MCF 10A (cell line): ENCODE data around the gene MPZL2. TPM values are rescaled to one million over a fixed set of nuclear protein-coding genes. Genes with fewer than 3 reads are reported as not detected.

Source experiments
- BruUV-seq: library from RNA; stranded (reverse); fragments of 400-500 nt; replicated peaks from 2 replicates; lab custom pipeline; 2021; lab: Mats Ljungman, UMichigan
- CTCF ChIA-PET: fragments of 300-600 bp; sonication (Branson Sonifier 250); formaldehyde crosslinking; extraction: SDS; loops from one replicate; lab custom pipeline; 2021; ENCODE audit warnings: antibody characterized with exemption, inconsistent platforms; lab: Yijun Ruan, JAX
- POLR2A ChIA-PET: fragments of 300-600, 350-650 bp; sonication (Branson Sonifier 250); formaldehyde crosslinking; extraction: SDS; loops from one replicate; lab custom pipeline; 2020; ENCODE audit warnings: antibody characterized with exemption, inconsistent platforms; lab: Yijun Ruan, JAX
- DNase-seq: peaks from one replicate; pipeline ENCODE4 v3.0.0-alpha.2; 2018; ENCODE audit not compliant: unreplicated experiment
- H3K27ac Mint-ChIP-seq: one replicate; pipeline ENCODE4 v1.8.0; 2022; ENCODE audit warnings: mild to moderate bottlenecking, low read depth, mixed read lengths; ENCODE audit not compliant: unreplicated experiment
- H3K27me3 Mint-ChIP-seq: one replicate; pipeline ENCODE4 v1.8.0; 2022; ENCODE audit warnings: mixed read lengths; ENCODE audit not compliant: insufficient read depth, unreplicated experiment
- H3K36me3 Mint-ChIP-seq: one replicate; pipeline ENCODE4 v1.8.0; 2022; ENCODE audit warnings: mild to moderate bottlenecking, moderate library complexity, mixed read lengths; ENCODE audit not compliant: insufficient read depth, unreplicated experiment
- H3K4me1 Mint-ChIP-seq: one replicate; pipeline ENCODE4 v1.8.0; 2022; ENCODE audit warnings: mixed read lengths; ENCODE audit not compliant: insufficient read depth, unreplicated experiment
- H3K4me3 Mint-ChIP-seq: one replicate; pipeline ENCODE4 v1.8.0; 2022; ENCODE audit warnings: mild to moderate bottlenecking, moderate library complexity, mixed read lengths; ENCODE audit not compliant: unreplicated experiment
- H3K9me3 Mint-ChIP-seq: one replicate; pipeline ENCODE4 v1.8.0; 2022; ENCODE audit warnings: mixed read lengths; ENCODE audit not compliant: unreplicated experiment
- intact Hi-C: fragments of 100-400 bp; cut with micrococcal nuclease; formaldehyde crosslinking; loops from 2 replicates; pipeline ENCODE4 v1.14.1; 2022
- total RNA-seq: library from RNA; stranded (reverse); gene quantifications from 2 replicates; pipeline ENCODE4 v1.2.3, GENCODE V29; 2022
- TF ChIP-seq, protein P1 (sequence below): fragments of 200-600 bp; IDR thresholded peaks from one replicate; pipeline ENCODE4 v1.8.0; 2022; ENCODE audit warnings: antibody characterized with exemption, mild to moderate bottlenecking; ENCODE audit not compliant: unreplicated experiment

MPZL2 gene
- total RNA-seq, 1 experiment from 2014 or later: 13.7 TPM

- POLR2A ChIA-PET: interaction anchor here (2.2 to 9.4 kb wide), 2 partner anchors 23 to 35 kb away, joined by 9 to 92 read pairs; partner anchors contain the start of genes MPZL2 and MPZL3
- intact Hi-C loops: loop anchor here (5.0 kb wide), 1 partner anchor 35 kb away; the partner anchor contains the start of gene MPZL3
Measured at GRCh38 chr11:118287006-118287405, 22.9 kb upstream of the MPZL2 start.

DNA sequence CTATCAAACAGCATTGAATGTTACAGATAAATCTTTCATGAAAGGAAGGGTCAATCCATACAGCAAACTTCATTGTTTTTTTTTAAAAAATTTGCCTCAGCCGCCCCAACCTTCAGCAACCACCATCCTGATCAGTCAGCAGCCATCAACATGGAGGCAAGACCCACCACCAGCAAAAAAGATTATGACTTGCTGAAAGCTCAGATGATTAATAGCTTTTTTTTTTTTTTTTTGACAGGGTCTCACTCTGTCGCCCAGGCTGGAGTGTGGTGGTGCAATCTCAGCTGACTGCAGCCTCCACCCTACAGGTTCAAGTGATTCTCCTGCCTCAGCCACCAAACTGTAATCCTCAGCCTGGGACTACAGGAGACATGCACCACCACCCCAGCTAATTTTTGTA, 22.4 kb upstream of the MPZL2 start:
- Mint-ChIP-seq H3K9me3 (no peaks in the 10 kb centered on the region), H3K4me1 (peaks cover 15% of the 10 kb centered on the region), H3K36me3 (no peaks in the 10 kb centered on the region), H3K4me3 (no peak overlapping the region), H3K27me3 (no peaks in the 10 kb centered on the region), H3K27ac (no peak overlapping the region)
- DNase-seq: no peak
- ChIA-PET CTCF (interaction anchor here (0.6 to 6.3 kb wide), 5 partner anchors 11 to 140 kb away, joined by 3 to 58 read pairs (median 3); no protein-coding TSS in a partner anchor), POLR2A (interaction anchor here (0.6 to 9.4 kb wide), 3 partner anchors 23 to 43 kb away, joined by 4 to 92 read pairs (median 9); partner anchors contain the start of genes MPZL2 and MPZL3)
- no TSS peak for BruUV-seq
- TF ChIP-seq, protein P1, sequence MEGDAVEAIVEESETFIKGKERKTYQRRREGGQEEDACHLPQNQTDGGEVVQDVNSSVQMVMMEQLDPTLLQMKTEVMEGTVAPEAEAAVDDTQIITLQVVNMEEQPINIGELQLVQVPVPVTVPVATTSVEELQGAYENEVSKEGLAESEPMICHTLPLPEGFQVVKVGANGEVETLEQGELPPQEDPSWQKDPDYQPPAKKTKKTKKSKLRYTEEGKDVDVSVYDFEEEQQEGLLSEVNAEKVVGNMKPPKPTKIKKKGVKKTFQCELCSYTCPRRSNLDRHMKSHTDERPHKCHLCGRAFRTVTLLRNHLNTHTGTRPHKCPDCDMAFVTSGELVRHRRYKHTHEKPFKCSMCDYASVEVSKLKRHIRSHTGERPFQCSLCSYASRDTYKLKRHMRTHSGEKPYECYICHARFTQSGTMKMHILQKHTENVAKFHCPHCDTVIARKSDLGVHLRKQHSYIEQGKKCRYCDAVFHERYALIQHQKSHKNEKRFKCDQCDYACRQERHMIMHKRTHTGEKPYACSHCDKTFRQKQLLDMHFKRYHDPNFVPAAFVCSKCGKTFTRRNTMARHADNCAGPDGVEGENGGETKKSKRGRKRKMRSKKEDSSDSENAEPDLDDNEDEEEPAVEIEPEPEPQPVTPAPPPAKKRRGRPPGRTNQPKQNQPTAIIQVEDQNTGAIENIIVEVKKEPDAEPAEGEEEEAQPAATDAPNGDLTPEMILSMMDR: no peak
- intact Hi-C loops: loop anchor here (5.0 kb wide), 1 partner anchor 34 kb away; the partner anchor contains the start of gene MPZL3

More at GRCh38 chr11:118287006-118287405, 22.9 kb upstream of the MPZL2 start:
- no peaks in the 10 kb centered on the region for H3K36me3 Mint-ChIP-seq
- TF ChIP-seq, protein P1: no peak
- no peak overlapping the region for H3K4me3 Mint-ChIP-seq
- peaks cover 20% of the 10 kb centered on the region for H3K4me1 Mint-ChIP-seq
- no peaks in the 10 kb centered on the region for H3K9me3 Mint-ChIP-seq
- peak; percentile 52 for DNase-seq
- no peaks in the 10 kb centered on the region for H3K27me3 Mint-ChIP-seq
- H3K27ac Mint-ChIP-seq: no peak overlapping the region
- CTCF ChIA-PET: interaction anchor here (0.6 to 6.3 kb wide), 6 partner anchors 12 to 140 kb away, joined by 3 to 58 read pairs (median 3); no protein-coding TSS in a partner anchor
- BruUV-seq: no TSS peak

DNA sequence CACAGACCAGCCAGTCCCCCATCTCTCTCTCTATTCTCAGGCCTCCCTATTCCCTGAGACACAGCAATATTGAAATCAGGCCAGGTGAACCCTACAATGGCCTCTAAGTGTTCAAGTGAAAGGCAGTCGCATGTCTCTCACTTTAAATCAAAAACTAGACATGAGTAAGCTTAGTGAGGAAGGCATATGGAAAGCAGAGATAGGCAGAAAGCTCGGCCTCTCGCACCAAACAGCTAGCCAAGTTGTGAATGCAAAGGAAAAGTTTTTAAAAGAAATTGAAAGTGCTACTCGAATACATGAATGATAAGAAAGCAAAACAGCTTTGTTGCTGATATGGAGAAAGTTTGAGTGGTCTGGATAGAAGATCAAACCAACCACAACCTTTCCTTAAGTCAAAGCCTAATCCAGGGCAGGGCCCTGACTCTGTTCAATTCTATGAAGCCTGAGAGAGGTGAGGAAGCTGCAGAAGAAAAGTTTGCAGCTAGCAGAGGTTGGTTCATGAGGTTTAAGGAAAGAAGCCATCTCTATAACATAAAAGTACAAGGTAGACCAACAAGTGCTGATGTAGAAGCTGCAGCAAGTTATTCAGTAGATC, 19.8 kb upstream of the MPZL2 start:
- Mint-ChIP-seq H3K27ac (no peak overlapping the region), H3K27me3 (no peaks in the 10 kb centered on the region), H3K36me3 (no peaks in the 10 kb centered on the region), H3K4me1 (peaks cover 5% of the 10 kb centered on the region), H3K9me3 (no peaks in the 10 kb centered on the region), H3K4me3 (no peak overlapping the region)
- TF ChIP-seq, protein P1: no peak
- intact Hi-C loops: no loop called here
- DNase-seq: no peak
- CTCF ChIA-PET: interaction anchor here (1.1 to 3.7 kb wide), 6 partner anchors 12 to 112 kb away, joined by 4 to 21 read pairs (median 6); partner anchors contain the start of gene MPZL2
- POLR2A ChIA-PET: interaction anchor here (0.6 to 9.4 kb wide), 2 partner anchors 20 to 1014 kb away, joined by 3 to 92 read pairs; partner anchors contain the start of gene MPZL2
- BruUV-seq: no TSS peak

GRCh38 chr11:118283037-118283636, 19.0 kb upstream of the MPZL2 start:
- POLR2A ChIA-PET: interaction anchor here (0.6 to 9.4 kb wide), 3 partner anchors 19 to 1013 kb away, joined by 3 to 92 read pairs (median 4); partner anchors contain the start of gene MPZL2
- TF ChIP-seq, protein P1: no peak
- Mint-ChIP-seq H3K4me1 (peaks cover 5% of the 10 kb centered on the region), H3K4me3 (no peak overlapping the region), H3K27ac (no peak overlapping the region), H3K36me3 (no peaks in the 10 kb centered on the region), H3K9me3 (no peaks in the 10 kb centered on the region), H3K27me3 (no peaks in the 10 kb centered on the region)
- BruUV-seq: no TSS peak
- CTCF ChIA-PET: interaction anchor here (0.6 to 3.7 kb wide), 6 partner anchors 8 to 112 kb away, joined by 3 to 21 read pairs (median 6); partner anchors contain the start of gene MPZL2
- no peak for DNase-seq
- intact Hi-C loops: no loop called here
